Liver (tissue), 9 donors: ENCODE data around the gene PKIG. TPM values are rescaled to one million over a fixed set of nuclear protein-coding genes. Genes with fewer than 3 reads are reported as not detected.

ENCODE experiments used
- DNase-seq: peaks from one replicate; pipeline ENCODE4 v3.0.0-alpha.2; 2017; ENCODE audit warnings: low spot score
- H3K27ac ChIP-seq, 2 donors: one replicate each; pipeline ENCODE4 v1.7.0; 2013; ENCODE audit warnings: inconsistent platforms in 2 of 2, low read length in 2 of 2, control low read depth in 1 of 2, low read depth in 1 of 2, mild to moderate bottlenecking in 1 of 2
- H3K27me3 ChIP-seq, 4 donors: one replicate each; pipeline versions ENCODE4 v1.6.1 to v1.7.0; 2013; ENCODE audit warnings: low read length in 3 of 4, inconsistent platforms in 1 of 4, mild to moderate bottlenecking in 1 of 4, moderate library complexity in 1 of 4; ENCODE audit not compliant: control insufficient read depth in 4 of 4, insufficient read depth in 4 of 4
- H3K36me3 ChIP-seq, 4 donors: one replicate each; pipeline versions ENCODE4 v1.6.1 to v1.7.0; 2013; ENCODE audit warnings: low read length in 3 of 4, mild to moderate bottlenecking in 3 of 4, low read depth in 1 of 4, moderate library complexity in 1 of 4; ENCODE audit not compliant: control insufficient read depth in 4 of 4, insufficient read depth in 3 of 4
- H3K4me1 ChIP-seq, 4 donors: one replicate each; pipeline versions ENCODE4 v1.6.1 to v1.7.0; 2013; ENCODE audit warnings: low read length in 3 of 4, mild to moderate bottlenecking in 3 of 4, moderate library complexity in 1 of 4; ENCODE audit not compliant: control insufficient read depth in 4 of 4, insufficient read depth in 4 of 4
- H3K4me3 ChIP-seq, 3 donors: one replicate each; pipeline versions ENCODE4 v1.6.1 to v1.7.0; 2013; ENCODE audit warnings: low read length in 3 of 3, control low read depth in 1 of 3, low read depth in 1 of 3, mild to moderate bottlenecking in 1 of 3
- H3K9ac ChIP-seq, 2 donors: one replicate each; pipeline ENCODE4 v1.7.0; 2013; ENCODE audit warnings: low read length in 2 of 2, mild to moderate bottlenecking in 2 of 2, moderate library complexity in 2 of 2, control low read depth in 1 of 2, low read depth in 1 of 2
- H3K9me3 ChIP-seq, 4 donors: one replicate each; pipeline versions ENCODE4 v1.6.1 to v1.7.0; 2013; ENCODE audit warnings: low read length in 3 of 4; ENCODE audit not compliant: control insufficient read depth in 4 of 4
- CTCF ChIP-seq: fragments of 150-350 bp; IDR thresholded peaks from 2 replicates; pipeline ENCODE4 v1.5.1; 2017; ENCODE audit warnings: improper control_type of control experiment, low read depth, low read length; ENCODE audit not compliant: missing input control
- EGR1 ChIP-seq, 2 donors: IDR thresholded peaks; 2 replicates each; pipeline ENCODE4 v1.6.1; 2016 to 2018; ENCODE audit warnings: antibody characterized with exemption in 2 of 2, low read depth in 2 of 2
- FOXA1 ChIP-seq: IDR thresholded peaks from 2 replicates; pipeline ENCODE4 v1.6.1; 2016; ENCODE audit warnings: antibody characterized with exemption
- FOXA2 ChIP-seq: IDR thresholded peaks from 2 replicates; pipeline ENCODE4 v1.6.1; 2016; ENCODE audit warnings: antibody characterized with exemption
- HNF4A ChIP-seq, 2 donors: conservative IDR thresholded peaks; 2 replicates each; pipeline ENCODE4 v1.6.1; 2016; ENCODE audit warnings: antibody characterized with exemption in 2 of 2, mild to moderate bottlenecking in 2 of 2
- HNF4G ChIP-seq: IDR thresholded peaks from 2 replicates; pipeline ENCODE4 v1.6.1; 2016; ENCODE audit warnings: antibody characterized with exemption
- JUND ChIP-seq, 2 donors: IDR thresholded peaks; 2 replicates each; pipeline ENCODE4 v1.6.1; 2016; ENCODE audit warnings: antibody characterized with exemption in 2 of 2
- MAX ChIP-seq: IDR thresholded peaks from 2 replicates; pipeline ENCODE4 v1.6.1; 2016; ENCODE audit warnings: antibody characterized with exemption
- NR2F2 ChIP-seq: IDR thresholded peaks from 2 replicates; pipeline ENCODE4 v1.6.1; 2016; ENCODE audit warnings: antibody characterized with exemption
- RAD21 ChIP-seq, 2 donors: IDR thresholded peaks; 2 replicates each; pipeline ENCODE4 v1.6.1; 2016; ENCODE audit warnings: antibody characterized with exemption in 2 of 2, mild to moderate bottlenecking in 2 of 2
- RXRA ChIP-seq, 2 donors: IDR thresholded peaks; 2 replicates each; pipeline ENCODE4 v1.6.1; 2017 to 2018; ENCODE audit warnings: antibody characterized with exemption in 2 of 2, mild to moderate bottlenecking in 1 of 2
- SP1 ChIP-seq: IDR thresholded peaks from 2 replicates; pipeline ENCODE4 v1.6.1; 2018; ENCODE audit warnings: antibody characterized with exemption, mild to moderate bottlenecking
- TAF1 ChIP-seq: conservative IDR thresholded peaks from 2 replicates; pipeline ENCODE4 v1.6.1; 2016; ENCODE audit warnings: antibody characterized with exemption, mild to moderate bottlenecking
- YY1 ChIP-seq: IDR thresholded peaks from 2 replicates; pipeline ENCODE4 v1.6.1; 2016; ENCODE audit warnings: antibody characterized with exemption, mild to moderate bottlenecking
- ZBTB33 ChIP-seq: IDR thresholded peaks from 2 replicates; pipeline ENCODE4 v1.6.1; 2016; ENCODE audit warnings: antibody characterized with exemption
- WGBS: extraction: QIAGEN DNeasy Blood & Tissue Kit; methylation state at CpG from one replicate; pipeline ENCODE4 v1.1.7; 2013; 5-methylcytosine and 5-hydroxymethylcytosine counted together
- polyA plus RNA-seq, 2 donors: library from polyadenylated mRNA; stranded (reverse) in 1 of 2; unstranded in 1 of 2; fragments of 200-250 nt in 1 of 2; fragments of >200 nt in 1 of 2; fragmentation: Nextera tagmentation in 1 of 2; extraction: Ambion mirVana in 1 of 2; gene quantifications; one replicate each; pipeline versions ENCODE4 v1.2.1 to v1.2.3, GENCODE V29; 2013 to 2015
- total RNA-seq, 2 donors: library from RNA; depleted of rRNA; stranded (reverse); fragments of >200 nt; gene quantifications; one replicate each; pipeline ENCODE4 v1.2.3, GENCODE V29; 2014
- TF ChIP-seq, protein P1 (sequence below): IDR thresholded peaks from 2 replicates; pipeline ENCODE4 v1.6.1; 2016; ENCODE audit warnings: antibody characterized with exemption
- TF ChIP-seq, protein P2 (sequence below): IDR thresholded peaks from 2 replicates; pipeline ENCODE4 v1.6.1; 2016; ENCODE audit warnings: antibody characterized with exemption, mild to moderate bottlenecking
- donor health status: healthy.
- donor health status: healthy.
- donor health status: healthy.
- donor health status: healthy.
- donor health status: healthy.

The PKIG gene
- total and polyA plus RNA-seq, 4 donors, result 10.6 to 24.3 (median 23.4) TPM

DNA sequence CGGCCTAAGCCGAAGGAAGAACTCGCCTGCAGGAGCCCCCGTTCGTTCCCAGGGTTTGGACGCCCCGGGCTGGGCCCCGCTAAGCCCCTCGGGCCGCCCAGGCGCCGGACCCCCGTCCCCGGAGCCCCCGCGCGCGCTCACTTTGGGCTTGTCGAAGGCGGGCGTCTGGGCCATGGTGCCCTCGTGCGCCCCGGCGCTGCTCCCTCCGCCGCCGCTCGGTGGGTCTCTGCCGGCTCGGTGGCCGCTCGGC lies 69.0 kb downstream of the PKIG start (continued):
- TF ChIP-seq HNF4A (conservative IDR thresholded peaks at IDR 0.05) (no peak), FOXA1 (no peak)

GRCh38 chr20:44651684-44652423 lies 69.5 kb downstream of the PKIG start, which contains the start of gene ADA:
TSS of gene ADA (minus strand) at chr20:44651699. CDS start at chr20:44651607, 92 bp downstream.
- Histone ChIP-seq H3K36me3 (no peaks in the 10 kb centered on the region), H3K9ac (peak within 1 kb of the TSS in 1 of 2 donors; percentile 87), H3K27me3 (no peaks in the 10 kb centered on the region), H3K27ac (peak within 1 kb of the TSS; percentile 77 to 81), H3K4me3 (peak within 1 kb of the TSS; percentile 78 to 98 (median 81)), H3K9me3 (no peaks in the 10 kb centered on the region), H3K4me1 (peaks cover 0 to 18% (median 3%) of the 10 kb centered on the region in 4 donors)
- DNase-seq, result peak; percentile 70
- no peak for TF ChIP-seq RAD21 (IDR thresholded peaks at IDR 0.05)
- TF ChIP-seq HNF4G, result no peak
- TF ChIP-seq NR2F2, result no peak
- TF ChIP-seq SP1, result no peak
- TF ChIP-seq YY1, result no peak
- TF ChIP-seq TAF1, result no peak
- no peak for TF ChIP-seq EGR1 (IDR thresholded peaks at IDR 0.05; ENCODE audit: low read depth in 2 of 2)
- TF ChIP-seq JUND (IDR thresholded peaks at IDR 0.05), result no peak
- TF ChIP-seq CTCF, result no peak
- peak; percentile 26 to 28 for TF ChIP-seq RXRA (IDR thresholded peaks at IDR 0.05)
- peak in 1 of 2 donors; percentile 4 for TF ChIP-seq HNF4A (conservative IDR thresholded peaks at IDR 0.05)
- TF ChIP-seq, protein P1, sequence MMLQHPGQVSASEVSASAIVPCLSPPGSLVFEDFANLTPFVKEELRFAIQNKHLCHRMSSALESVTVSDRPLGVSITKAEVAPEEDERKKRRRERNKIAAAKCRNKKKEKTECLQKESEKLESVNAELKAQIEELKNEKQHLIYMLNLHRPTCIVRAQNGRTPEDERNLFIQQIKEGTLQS, result no peak
- TF ChIP-seq FOXA2, result no peak
- no peak for TF ChIP-seq MAX
- under 1% methylated on average over 68 of the region's 68 CpGs for WGBS

DNA sequence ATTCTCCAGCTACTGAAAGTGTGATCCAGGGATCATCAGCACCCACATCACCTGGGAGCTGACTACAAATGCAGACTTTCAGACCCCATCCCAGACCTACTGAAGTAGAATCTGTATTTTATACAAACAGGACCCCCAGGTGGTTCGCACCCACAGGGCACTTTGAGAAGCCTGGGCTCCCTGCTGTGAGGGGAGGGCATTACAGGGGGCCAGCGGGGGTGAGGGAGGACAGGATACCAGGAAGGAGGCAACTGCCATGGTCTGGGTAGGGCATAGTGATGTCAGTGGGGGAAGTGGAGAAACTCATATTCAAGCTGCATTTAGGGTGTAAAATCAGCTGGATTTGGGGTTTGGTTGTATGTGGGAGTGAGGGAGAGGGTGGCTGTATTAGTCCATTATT lies 71.2 kb downstream of the PKIG start:
- no peaks in the 10 kb centered on the region for H3K27me3 ChIP-seq
- H3K9me3 ChIP-seq, result no peaks in the 10 kb centered on the region
- H3K36me3 ChIP-seq, result no peaks in the 10 kb centered on the region
- 91% methylated on average over 2 of the region's 2 CpGs for WGBS
- no peak for DNase-seq
- no peak overlapping the region for H3K4me3 ChIP-seq
- no peak overlapping the region for H3K9ac ChIP-seq
- TF ChIP-seq EGR1 (IDR thresholded peaks at IDR 0.05; ENCODE audit: low read depth in 2 of 2) (no peak), RXRA (IDR thresholded peaks at IDR 0.05) (no peak), HNF4A (conservative IDR thresholded peaks at IDR 0.05) (no peak), HNF4G (no peak), YY1 (no peak), MAX (no peak), CTCF (no peak), ZBTB33 (no peak), FOXA1 (no peak), TAF1 (no peak)
- TF ChIP-seq, protein P1, result no peak
- TF ChIP-seq, protein P2, sequence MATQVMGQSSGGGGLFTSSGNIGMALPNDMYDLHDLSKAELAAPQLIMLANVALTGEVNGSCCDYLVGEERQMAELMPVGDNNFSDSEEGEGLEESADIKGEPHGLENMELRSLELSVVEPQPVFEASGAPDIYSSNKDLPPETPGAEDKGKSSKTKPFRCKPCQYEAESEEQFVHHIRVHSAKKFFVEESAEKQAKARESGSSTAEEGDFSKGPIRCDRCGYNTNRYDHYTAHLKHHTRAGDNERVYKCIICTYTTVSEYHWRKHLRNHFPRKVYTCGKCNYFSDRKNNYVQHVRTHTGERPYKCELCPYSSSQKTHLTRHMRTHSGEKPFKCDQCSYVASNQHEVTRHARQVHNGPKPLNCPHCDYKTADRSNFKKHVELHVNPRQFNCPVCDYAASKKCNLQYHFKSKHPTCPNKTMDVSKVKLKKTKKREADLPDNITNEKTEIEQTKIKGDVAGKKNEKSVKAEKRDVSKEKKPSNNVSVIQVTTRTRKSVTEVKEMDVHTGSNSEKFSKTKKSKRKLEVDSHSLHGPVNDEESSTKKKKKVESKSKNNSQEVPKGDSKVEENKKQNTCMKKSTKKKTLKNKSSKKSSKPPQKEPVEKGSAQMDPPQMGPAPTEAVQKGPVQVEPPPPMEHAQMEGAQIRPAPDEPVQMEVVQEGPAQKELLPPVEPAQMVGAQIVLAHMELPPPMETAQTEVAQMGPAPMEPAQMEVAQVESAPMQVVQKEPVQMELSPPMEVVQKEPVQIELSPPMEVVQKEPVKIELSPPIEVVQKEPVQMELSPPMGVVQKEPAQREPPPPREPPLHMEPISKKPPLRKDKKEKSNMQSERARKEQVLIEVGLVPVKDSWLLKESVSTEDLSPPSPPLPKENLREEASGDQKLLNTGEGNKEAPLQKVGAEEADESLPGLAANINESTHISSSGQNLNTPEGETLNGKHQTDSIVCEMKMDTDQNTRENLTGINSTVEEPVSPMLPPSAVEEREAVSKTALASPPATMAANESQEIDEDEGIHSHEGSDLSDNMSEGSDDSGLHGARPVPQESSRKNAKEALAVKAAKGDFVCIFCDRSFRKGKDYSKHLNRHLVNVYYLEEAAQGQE, result no peak
- peaks cover 0 to 18% (median 3%) of the 10 kb centered on the region in 4 donors for H3K4me1 ChIP-seq
- no peak overlapping the region for H3K27ac ChIP-seq
